HG02642 (cell line): ENCODE measurements around the gene ITLN1.
"Not testable (repeated sequence)": the region's sequence is repeated elsewhere in the genome, so short reads cannot be mapped to it uniquely, and the experiment has no call there.

ENCODE experiments used
- ATAC-seq: cut with Tn5 transposase; IDR thresholded peaks from one replicate; pipeline ENCODE4 v1.9.1; 2021; ENCODE audit warnings: mild to moderate bottlenecking; ENCODE audit not compliant: unreplicated experiment, poor library complexity

Gene ITLN1

GRCh38 chr1:160885042-160885441, at the start of gene ITLN1:
Gene ITLN1, minus strand, starts transcription at chr1:160885180. Its CDS starts 303 bp downstream, at chr1:160884877.
- no peak for ATAC-seq

GRCh38 chr1:160933305-160933704, 48.3 kb upstream of the ITLN1 start:
- ATAC-seq = not testable (repeated sequence)

DNA sequence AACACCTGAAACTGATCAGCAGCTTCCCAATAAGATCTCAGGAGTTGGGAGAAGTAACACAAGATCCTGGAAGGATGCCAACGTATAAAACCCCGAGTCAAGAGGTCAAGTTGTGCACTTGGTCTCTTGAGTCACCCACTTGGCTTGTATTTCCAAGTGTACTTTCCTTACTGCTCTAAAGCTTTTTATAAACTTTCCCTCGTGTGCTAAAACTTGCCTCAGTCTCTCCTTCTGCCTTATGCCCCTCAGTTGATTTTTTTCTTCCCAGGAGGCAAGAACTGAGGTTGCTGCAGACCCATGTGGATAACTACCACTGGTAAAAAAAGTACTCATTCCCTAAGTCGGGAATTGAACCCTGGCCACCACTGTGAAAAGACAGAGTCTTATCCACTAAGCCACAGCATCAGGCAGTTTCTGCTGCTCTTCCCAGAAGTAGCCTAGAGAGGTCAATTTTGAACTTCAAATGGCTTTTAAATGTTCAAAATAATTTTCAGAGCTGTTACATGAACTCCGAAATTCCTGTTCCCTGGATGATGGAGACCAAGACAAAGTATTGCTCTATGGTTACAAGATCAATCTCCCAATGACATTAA, 40.8 kb upstream of the ITLN1 start:
- ATAC-seq = no peak

- no peak for ATAC-seq
Measured at GRCh38 chr1:160924791-160925651, 40.0 kb upstream of the ITLN1 start.

DNA sequence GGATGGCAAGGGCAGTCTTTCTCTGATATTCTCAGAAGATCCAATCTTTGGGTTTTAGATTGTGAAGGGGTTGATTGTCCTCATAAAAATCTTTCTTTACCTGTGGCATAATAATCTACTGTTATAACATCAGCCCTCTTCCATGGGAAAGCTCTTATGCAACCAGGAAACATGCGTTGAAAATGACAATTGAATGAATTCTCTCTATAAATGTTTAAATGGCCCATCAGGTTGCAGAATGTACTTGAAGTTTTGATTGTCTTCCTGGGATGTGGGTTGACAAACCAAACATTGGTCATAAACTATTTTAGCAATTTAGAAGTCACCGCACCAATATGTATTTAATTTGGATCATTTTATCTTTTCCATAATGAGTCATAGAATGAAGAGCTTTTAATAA, 31.7 kb upstream of the ITLN1 start:
- no peak for ATAC-seq

DNA sequence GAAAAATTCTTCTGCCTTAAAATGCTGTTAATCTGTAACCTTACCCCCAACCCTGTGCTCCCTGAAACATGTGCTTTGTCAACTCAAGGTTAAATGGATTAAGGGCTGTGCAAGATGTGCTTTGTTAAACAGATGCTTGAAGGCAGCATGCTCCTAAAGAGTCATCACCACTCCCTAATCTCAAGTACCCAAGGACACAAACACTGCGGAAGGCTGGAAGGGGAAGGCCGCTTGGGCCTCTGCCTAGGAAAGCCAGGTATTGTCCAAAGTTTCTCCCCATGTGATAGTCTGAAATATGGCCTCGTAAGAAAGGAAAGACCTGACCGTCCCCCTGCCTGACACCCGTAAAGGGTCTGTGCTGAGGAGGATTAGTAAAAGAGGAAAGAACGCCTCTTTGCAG, 28.2 kb upstream of the ITLN1 start:
- ATAC-seq = not testable (repeated sequence)

DNA sequence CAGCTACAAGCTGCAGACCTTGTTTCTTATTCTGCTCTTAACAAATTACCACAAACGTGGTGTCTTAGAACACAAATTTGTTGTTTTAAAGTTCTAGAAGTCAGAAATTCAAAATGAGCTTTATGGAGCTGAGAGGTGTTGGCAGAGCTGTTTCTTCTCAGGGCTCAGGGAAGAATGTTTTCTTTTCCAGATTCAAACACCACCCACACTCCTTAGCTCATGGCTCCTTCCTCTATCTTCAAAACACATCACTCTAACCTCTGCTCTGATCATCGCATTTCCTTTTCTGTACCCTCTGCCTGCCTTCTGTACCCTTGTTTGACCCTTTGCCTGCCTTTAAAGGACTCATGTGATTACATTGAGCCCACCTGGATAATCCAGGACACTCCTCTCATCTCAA, 26.9 kb upstream of the ITLN1 start:
- ATAC-seq = no peak

DNA sequence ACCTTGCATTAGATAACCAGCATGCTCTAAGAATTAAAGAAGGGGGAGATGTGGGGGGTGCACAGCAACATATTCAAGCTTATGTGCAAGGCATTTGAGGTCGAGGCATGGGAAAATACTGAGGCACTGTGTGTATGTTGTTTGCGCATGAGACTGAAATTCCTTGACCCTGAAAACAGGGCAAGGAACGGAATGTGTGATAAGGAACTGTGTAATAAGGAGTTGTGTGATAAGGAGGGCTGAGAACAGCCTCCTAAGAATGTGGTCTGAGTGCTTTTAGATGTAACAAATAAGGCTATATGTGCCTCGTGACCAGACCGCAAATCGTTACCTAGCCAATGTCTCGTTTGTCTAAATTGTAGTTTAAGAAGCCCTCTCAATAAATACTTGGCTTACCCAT, 26.5 kb upstream of the ITLN1 start:
- ATAC-seq = no peak

- no peak for ATAC-seq
Measured at GRCh38 chr1:160910170-160910750, 25.3 kb upstream of the ITLN1 start.

DNA sequence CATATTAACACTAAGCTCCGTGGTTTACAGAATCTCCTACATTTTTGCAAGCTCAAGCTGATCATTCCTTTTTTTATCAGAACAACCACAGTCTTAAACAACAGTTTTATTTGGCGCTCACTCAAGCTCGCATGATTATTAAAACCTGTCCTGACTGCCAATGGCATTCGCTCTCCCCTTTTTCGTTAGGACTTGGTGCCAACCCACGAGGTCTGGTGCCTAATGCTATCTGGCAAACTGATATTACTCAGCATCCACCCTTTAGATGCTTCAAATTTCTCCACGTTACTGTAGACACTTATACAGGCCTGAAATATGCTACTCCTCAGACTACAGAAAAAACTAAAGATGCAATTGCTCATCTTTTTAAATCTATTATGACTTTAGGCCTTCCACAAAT, 23.0 kb upstream of the ITLN1 start:
- no peak for ATAC-seq

- ATAC-seq = no peak
Measured at GRCh38 chr1:160905617-160905989, 20.6 kb upstream of the ITLN1 start.

- no peak for ATAC-seq
Measured at GRCh38 chr1:160904783-160905616, 20.0 kb upstream of the ITLN1 start.

- ATAC-seq = not testable (repeated sequence)
Measured at GRCh38 chr1:160902251-160902650, 17.3 kb upstream of the ITLN1 start.

- no peak for ATAC-seq
Measured at GRCh38 chr1:160901768-160902167, 16.8 kb upstream of the ITLN1 start.

GRCh38 chr1:160900683-160901082, 15.7 kb upstream of the ITLN1 start:
- not testable (repeated sequence) for ATAC-seq

DNA sequence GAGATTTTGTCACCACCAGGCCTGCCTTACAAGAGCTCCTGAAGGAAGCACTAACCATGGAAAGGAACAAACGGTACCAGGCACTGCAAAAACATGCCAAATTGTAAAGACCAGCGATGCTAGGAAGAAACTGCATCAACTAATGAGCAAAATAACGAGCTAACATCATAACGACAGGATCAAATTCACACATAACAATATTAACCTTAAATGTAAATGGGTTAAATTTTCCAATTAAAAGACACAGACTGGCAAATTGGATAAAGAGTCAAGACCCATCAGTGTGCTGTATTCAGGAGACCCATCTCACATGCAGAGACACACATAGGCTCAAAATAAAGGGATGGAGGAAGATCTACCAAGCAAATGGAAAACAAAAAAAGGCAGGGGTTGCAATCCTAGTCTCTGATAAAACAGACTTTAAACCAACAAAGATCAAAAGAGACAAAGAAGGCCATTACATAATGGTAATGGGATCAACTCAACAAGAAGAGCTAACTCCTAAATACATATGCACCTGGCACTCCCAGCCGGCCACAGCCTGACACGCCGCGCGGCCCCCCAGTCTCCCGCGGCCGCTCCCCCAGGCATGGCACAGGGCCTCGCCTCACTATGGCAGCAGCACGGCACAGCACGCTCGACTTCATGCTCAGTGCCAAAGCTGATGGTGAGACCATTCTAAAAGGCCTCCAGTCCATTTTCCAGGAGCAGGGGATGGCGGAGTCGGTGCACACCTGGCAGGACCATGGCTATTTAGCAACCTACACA, 9.6 kb upstream of the ITLN1 start:
- not testable (repeated sequence) for ATAC-seq

DNA sequence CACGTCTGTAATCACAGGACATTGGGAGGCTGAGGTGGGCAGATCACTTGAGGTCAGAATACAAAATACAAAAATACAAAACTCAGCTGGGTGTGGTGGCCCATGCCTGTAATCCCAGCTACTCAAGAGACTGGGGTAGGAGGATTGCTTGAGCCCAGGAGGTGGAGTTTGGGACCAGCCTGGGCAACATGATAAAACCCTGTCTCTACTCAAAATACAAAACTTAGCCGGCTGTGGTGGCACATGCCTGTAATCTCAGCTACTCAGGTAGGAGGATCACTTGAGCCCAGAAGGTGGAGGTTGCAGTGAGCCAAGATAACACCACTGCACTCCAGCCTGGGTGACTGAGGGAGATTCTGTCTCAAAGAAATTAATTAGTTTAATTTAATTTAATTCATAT, 6.5 kb upstream of the ITLN1 start:
- ATAC-seq = no peak

DNA sequence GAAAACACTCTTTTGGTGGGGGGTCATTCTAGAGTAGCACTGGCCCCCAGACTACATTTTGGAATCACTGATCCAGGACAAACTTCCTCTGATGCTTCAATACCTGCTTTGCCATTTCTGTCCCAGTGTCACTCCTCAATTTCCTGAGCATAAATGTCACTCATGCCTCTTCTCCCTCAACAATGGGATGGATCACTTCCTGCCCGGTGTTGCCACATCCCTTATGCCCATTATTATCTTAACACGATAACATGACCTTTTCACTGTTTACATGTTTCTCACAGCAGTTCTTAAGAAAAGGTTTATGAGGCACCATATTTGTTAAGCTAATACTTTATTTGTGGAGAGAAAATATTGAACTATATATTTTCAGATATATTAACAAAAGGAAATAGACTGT, 3.9 kb upstream of the ITLN1 start:
- ATAC-seq = no peak

- ATAC-seq = no peak
Measured at GRCh38 chr1:160887071-160887470, 2.1 kb upstream of the ITLN1 start.

DNA sequence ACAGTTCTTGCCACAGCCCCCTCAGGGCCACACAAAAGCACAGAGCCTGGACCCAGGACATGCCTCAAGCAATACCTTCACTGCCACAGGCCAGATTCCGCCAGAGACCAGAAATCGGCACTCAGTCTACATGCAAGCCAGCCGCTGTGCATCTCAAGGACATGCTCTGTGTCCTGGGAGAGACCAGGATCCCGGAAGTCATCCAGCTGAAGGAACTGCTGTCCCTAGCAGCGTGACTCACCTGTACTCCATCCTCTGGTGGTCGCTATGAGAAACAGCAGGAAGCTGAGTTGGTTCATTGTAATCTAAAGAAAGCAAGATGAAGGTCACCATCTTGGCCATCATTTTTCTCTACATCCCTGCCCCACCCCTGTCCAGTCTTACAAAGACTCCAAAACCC, 401 bp downstream of the ITLN1 start:
- no peak for ATAC-seq
